ENCODE data around the gene ATMIN.

Gene ATMIN

GRCh38 chr16:81018496-81018895, 17.1 kb upstream of the ATMIN start:
- Histone ChIP-seq H3K9ac (no peak overlapping the region), H3K9me3 (no peaks in the 10 kb centered on the region), H4K20me1 (no peaks in the 10 kb centered on the region), H3K4me1 (no peaks in the 10 kb centered on the region), H3K27me3 (no peaks in the 10 kb centered on the region), H3K36me3 (peaks cover 98% of the 10 kb centered on the region), H3K4me3 (no peak overlapping the region), H3K4me2 (no peak overlapping the region), H3K27ac (no peak overlapping the region)
- TF ChIP-seq Cebpa-rat (IDR thresholded peaks at IDR 0.05) = no peak

- Histone ChIP-seq H3K9me3 (no peaks in the 10 kb centered on the region), H3K36me3 (peaks cover 90% of the 10 kb centered on the region), H4K20me1 (no peaks in the 10 kb centered on the region), H3K27ac (no peak overlapping the region), H3K4me2 (no peak overlapping the region), H3K4me1 (no peaks in the 10 kb centered on the region), H3K4me3 (no peak overlapping the region), H3K9ac (no peak overlapping the region), H3K27me3 (no peaks in the 10 kb centered on the region)
- TF ChIP-seq Cebpa-rat (IDR thresholded peaks at IDR 0.05) = no peak
Measured at GRCh38 chr16:81026429-81026828, 9.2 kb upstream of the ATMIN start.

GRCh38 chr16:81029930-81030604, 5.6 kb upstream of the ATMIN start:
- Histone ChIP-seq H3K9ac (no peak overlapping the region), H3K27ac (no peak overlapping the region), H3K36me3 (peaks cover 67% of the 10 kb centered on the region), H3K4me1 (no peaks in the 10 kb centered on the region), H3K4me3 (no peak overlapping the region), H4K20me1 (no peaks in the 10 kb centered on the region), H3K27me3 (no peaks in the 10 kb centered on the region), H3K4me2 (no peak overlapping the region), H3K9me3 (no peaks in the 10 kb centered on the region)
- no peak for TF ChIP-seq Cebpa-rat (IDR thresholded peaks at IDR 0.05)

GRCh38 chr16:81035975-81036750, 521 bp downstream of the ATMIN start:
- H3K9me3 ChIP-seq = no peaks in the 10 kb centered on the region
- H3K27ac ChIP-seq = peak overlapping the region; percentile 88
- H3K9ac ChIP-seq = peak overlapping the region; percentile 94
- peak overlapping the region; percentile 99 for H3K4me3 ChIP-seq
- H3K4me2 ChIP-seq = peak overlapping the region; percentile 93
- H3K4me1 ChIP-seq = peaks cover 14% of the 10 kb centered on the region
- no peaks in the 10 kb centered on the region for H3K27me3 ChIP-seq
- H3K36me3 ChIP-seq = peaks cover 53% of the 10 kb centered on the region
- TF ChIP-seq Cebpa-rat (IDR thresholded peaks at IDR 0.05) = no peak
- peaks cover 49% of the 10 kb centered on the region for H4K20me1 ChIP-seq

- Histone ChIP-seq H3K36me3 (peaks cover 53% of the 10 kb centered on the region), H3K4me1 (peaks cover 14% of the 10 kb centered on the region), H3K27me3 (no peaks in the 10 kb centered on the region), H3K27ac (peak overlapping the region; percentile 88), H3K9me3 (no peaks in the 10 kb centered on the region), H3K9ac (peak overlapping the region; percentile 94), H3K4me2 (peak overlapping the region; percentile 93), H4K20me1 (peaks cover 56% of the 10 kb centered on the region), H3K4me3 (peak overlapping the region; percentile 99)
- no peak for TF ChIP-seq Cebpa-rat (IDR thresholded peaks at IDR 0.05)
Measured at GRCh38 chr16:81036751-81037350, 1.2 kb downstream of the ATMIN start.

GRCh38 chr16:81040131-81040530, 4.5 kb downstream of the ATMIN start:
- no peaks in the 10 kb centered on the region for H3K9me3 ChIP-seq
- H3K4me3 ChIP-seq = no peak overlapping the region
- no peak overlapping the region for H3K4me2 ChIP-seq
- H3K27me3 ChIP-seq = no peaks in the 10 kb centered on the region
- peaks cover 60% of the 10 kb centered on the region for H4K20me1 ChIP-seq
- H3K4me1 ChIP-seq = peaks cover 14% of the 10 kb centered on the region
- no peak for TF ChIP-seq Cebpa-rat (IDR thresholded peaks at IDR 0.05)
- no peak overlapping the region for H3K9ac ChIP-seq
- H3K27ac ChIP-seq = no peak overlapping the region
- H3K36me3 ChIP-seq = peaks cover 77% of the 10 kb centered on the region

- H4K20me1 ChIP-seq = peaks cover 60% of the 10 kb centered on the region
- H3K27me3 ChIP-seq = no peaks in the 10 kb centered on the region
- H3K27ac ChIP-seq = no peak overlapping the region
- peaks cover 14% of the 10 kb centered on the region for H3K4me1 ChIP-seq
- no peaks in the 10 kb centered on the region for H3K9me3 ChIP-seq
- H3K4me2 ChIP-seq = no peak overlapping the region
- TF ChIP-seq Cebpa-rat (IDR thresholded peaks at IDR 0.05) = no peak
- no peak overlapping the region for H3K9ac ChIP-seq
- H3K4me3 ChIP-seq = no peak overlapping the region
- peaks cover 84% of the 10 kb centered on the region for H3K36me3 ChIP-seq
Measured at GRCh38 chr16:81040842-81041241, 5.2 kb downstream of the ATMIN start.

GRCh38 chr16:81041696-81042095, 6.1 kb downstream of the ATMIN start:
- Histone ChIP-seq H4K20me1 (peaks cover 53% of the 10 kb centered on the region), H3K4me3 (no peak overlapping the region), H3K4me1 (peaks cover 11% of the 10 kb centered on the region), H3K36me3 (peaks cover 92% of the 10 kb centered on the region), H3K9ac (no peak overlapping the region), H3K9me3 (no peaks in the 10 kb centered on the region), H3K27ac (no peak overlapping the region), H3K4me2 (no peak overlapping the region), H3K27me3 (no peaks in the 10 kb centered on the region)
- no peak for TF ChIP-seq Cebpa-rat (IDR thresholded peaks at IDR 0.05)

GRCh38 chr16:81042821-81043220, 7.2 kb downstream of the ATMIN start:
- TF ChIP-seq Cebpa-rat (IDR thresholded peaks at IDR 0.05) = no peak
- Histone ChIP-seq H3K4me1 (no peaks in the 10 kb centered on the region; the same call in 1 of the 2 replicates), H3K4me3 (no peak overlapping the region), H3K9ac (no peak overlapping the region), H3K9me3 (peaks cover 6% of the 10 kb centered on the region), H3K4me2 (no peak overlapping the region), H4K20me1 (peaks cover 42% of the 10 kb centered on the region), H3K36me3 (peaks cover 91% of the 10 kb centered on the region), H3K27me3 (no peaks in the 10 kb centered on the region), H3K27ac (no peak overlapping the region)

GRCh38 chr16:81053761-81054160, 18.1 kb downstream of the ATMIN start:
- H3K4me2 ChIP-seq = no peak overlapping the region
- no peaks in the 10 kb centered on the region for H3K36me3 ChIP-seq
- H3K4me3 ChIP-seq = no peak overlapping the region
- peaks cover 12% of the 10 kb centered on the region for H3K9me3 ChIP-seq
- H3K9ac ChIP-seq = no peak overlapping the region
- no peak overlapping the region for H3K27ac ChIP-seq
- H3K27me3 ChIP-seq = no peaks in the 10 kb centered on the region
- TF ChIP-seq Cebpa-rat (IDR thresholded peaks at IDR 0.05) = no peak
- no peaks in the 10 kb centered on the region for H4K20me1 ChIP-seq
- no peaks in the 10 kb centered on the region for H3K4me1 ChIP-seq

Measured in BLaER1 (cell line).